ENCODE measurements around the gene CAPN11.
"Not testable (repeated sequence)": the region's sequence is repeated elsewhere in the genome, so short reads cannot be mapped to it uniquely, and the experiment has no call there.

The CAPN11 gene

GRCh38 chr6:44230034-44230675, 71.5 kb downstream of the CAPN11 start:
- DNase-seq, result no peak

- not testable (repeated sequence) for DNase-seq
Observed at GRCh38 chr6:44231426-44231825, 72.8 kb downstream of the CAPN11 start.

GRCh38 chr6:44232676-44233566, 74.3 kb downstream of the CAPN11 start:
- DNase-seq, result no peak

GRCh38 chr6:44233567-44234100, 75.0 kb downstream of the CAPN11 start:
- DNase-seq, result no peak
